NT2/D1 (cell line): ENCODE results near the gene OGFRL1.

Experiments
- DNase-seq: peaks from one replicate; pipeline ENCODE4 v3.0.0-alpha.2; 2011; ENCODE audit warnings: low read depth, low spot score
- H3K27me3 ChIP-seq: 2 replicates; pipeline ENCODE4 v1.6.0; 2011; ENCODE audit warnings: mild to moderate bottlenecking; ENCODE audit not compliant: insufficient read length, insufficient read depth
- H3K36me3 ChIP-seq: 2 replicates; pipeline ENCODE4 v1.6.1; 2011; ENCODE audit warnings: mild to moderate bottlenecking, low read length, mixed read lengths; ENCODE audit not compliant: insufficient read depth, insufficient read length
- H3K4me1 ChIP-seq: 2 replicates; pipeline ENCODE4 v1.5.1; 2011; ENCODE audit not compliant: insufficient read depth, insufficient read length
- H3K4me3 ChIP-seq: 2 replicates; pipeline ENCODE4 v1.5.1; 2011; ENCODE audit warnings: low read depth; ENCODE audit not compliant: insufficient read length
- H3K9ac ChIP-seq: 2 replicates; pipeline ENCODE4 v1.6.0; 2011; ENCODE audit warnings: low read depth; ENCODE audit not compliant: insufficient read length
- H3K9me3 ChIP-seq: 2 replicates; pipeline ENCODE4 v1.5.1; 2011; ENCODE audit warnings: mild to moderate bottlenecking, low read length; ENCODE audit not compliant: insufficient read depth
- SUZ12 ChIP-seq: IDR thresholded peaks from 2 replicates; pipeline ENCODE4 v1.6.1; 2011; ENCODE audit not compliant: insufficient read length, insufficient read depth; ENCODE audit errors: extremely low read depth
- YY1 ChIP-seq: IDR thresholded peaks from 2 replicates; pipeline ENCODE4 v1.6.1; 2011; ENCODE audit not compliant: insufficient read length, insufficient read depth
- ZNF274 ChIP-seq: IDR thresholded peaks from 2 replicates; pipeline ENCODE4 v1.6.1; 2011; ENCODE audit warnings: mild to moderate bottlenecking, low read depth, low read length

The OGFRL1 gene

GRCh38 chr6:71288228-71289038 lies at the start of gene OGFRL1:
OGFRL1 (plus strand) TSS chr6:71288811; CDS start chr6:71288937, 126 bp downstream.
- H3K27me3 ChIP-seq: no peaks in the 10 kb centered on the region
- H3K9me3 ChIP-seq: no peaks in the 10 kb centered on the region
- no peak for DNase-seq
- H3K36me3 ChIP-seq: no peaks in the 10 kb centered on the region
- H3K9ac ChIP-seq: peak within 1 kb of the TSS; percentile 79
- no peaks in the 10 kb centered on the region for H3K4me1 ChIP-seq
- TF ChIP-seq SUZ12: no peak
- no peak for TF ChIP-seq YY1
- H3K4me3 ChIP-seq: peak within 1 kb of the TSS; percentile 61

GRCh38 chr6:71239694-71240093 lies 48.9 kb upstream of the OGFRL1 start:
- TF ChIP-seq ZNF274: no peak
- no peak for TF ChIP-seq YY1
- no peak for TF ChIP-seq SUZ12
- H3K9me3 ChIP-seq: no peaks in the 10 kb centered on the region
- no peak overlapping the region for H3K9ac ChIP-seq
- H3K4me1 ChIP-seq: no peaks in the 10 kb centered on the region
- no peaks in the 10 kb centered on the region for H3K36me3 ChIP-seq
- DNase-seq: peak; percentile 1
- no peak overlapping the region for H3K4me3 ChIP-seq
- H3K27me3 ChIP-seq: no peaks in the 10 kb centered on the region

- H3K9me3 ChIP-seq: 0 out of 2 replicates have a peak, but pooled peaks cover 3% of the 10 kb centered on the region
- TF ChIP-seq SUZ12: no peak
- no peaks in the 10 kb centered on the region for H3K4me1 ChIP-seq
- H3K9ac ChIP-seq: no peak overlapping the region
- H3K36me3 ChIP-seq: no peaks in the 10 kb centered on the region
- DNase-seq: no peak
- H3K27me3 ChIP-seq: no peaks in the 10 kb centered on the region
- H3K4me3 ChIP-seq: no peak overlapping the region
Measured at GRCh38 chr6:71245265-71246049, 43.2 kb upstream of the OGFRL1 start.

- Histone ChIP-seq H3K36me3 (no peaks in the 10 kb centered on the region), H3K4me1 (no peaks in the 10 kb centered on the region), H3K4me3 (no peak overlapping the region), H3K9me3 (0 out of 2 replicates have a peak, but pooled peaks cover 3% of the 10 kb centered on the region), H3K9ac (no peak overlapping the region), H3K27me3 (no peaks in the 10 kb centered on the region)
- DNase-seq: no peak
- TF ChIP-seq SUZ12 (no peak), YY1 (no peak), ZNF274 (no peak)
Measured at GRCh38 chr6:71246596-71246995, 42.0 kb upstream of the OGFRL1 start.

- 0 out of 2 replicates have a peak, but pooled peaks cover 3% of the 10 kb centered on the region for H3K9me3 ChIP-seq
- H3K4me1 ChIP-seq: no peaks in the 10 kb centered on the region
- H3K4me3 ChIP-seq: no peak overlapping the region
- H3K9ac ChIP-seq: no peak overlapping the region
- DNase-seq: peak; percentile 30
- no peaks in the 10 kb centered on the region for H3K27me3 ChIP-seq
- H3K36me3 ChIP-seq: no peaks in the 10 kb centered on the region
- no peak for TF ChIP-seq ZNF274
- no peak for TF ChIP-seq YY1
- no peak for TF ChIP-seq SUZ12
Measured at GRCh38 chr6:71248306-71248765, 40.3 kb upstream of the OGFRL1 start.

GRCh38 chr6:71248878-71249544 lies 39.6 kb upstream of the OGFRL1 start:
- H3K27me3 ChIP-seq: no peaks in the 10 kb centered on the region
- no peaks in the 10 kb centered on the region for H3K4me1 ChIP-seq
- H3K4me3 ChIP-seq: no peak overlapping the region
- no peak for DNase-seq
- H3K9ac ChIP-seq: no peak overlapping the region
- H3K36me3 ChIP-seq: no peaks in the 10 kb centered on the region
- H3K9me3 ChIP-seq: 0 out of 2 replicates have a peak, but pooled peaks cover 3% of the 10 kb centered on the region
- TF ChIP-seq SUZ12: no peak
- no peak for TF ChIP-seq ZNF274
- TF ChIP-seq YY1: no peak

GRCh38 chr6:71250099-71250602 lies 38.5 kb upstream of the OGFRL1 start:
- no peak for TF ChIP-seq SUZ12
- TF ChIP-seq YY1: no peak
- no peak for TF ChIP-seq ZNF274
- no peak for DNase-seq
- H3K4me3 ChIP-seq: no peak overlapping the region
- H3K9ac ChIP-seq: no peak overlapping the region
- no peaks in the 10 kb centered on the region for H3K36me3 ChIP-seq
- no peaks in the 10 kb centered on the region for H3K4me1 ChIP-seq
- no peaks in the 10 kb centered on the region for H3K27me3 ChIP-seq
- H3K9me3 ChIP-seq: 0 out of 2 replicates have a peak, but pooled peaks cover 3% of the 10 kb centered on the region
